Activated naive CD4-positive, alpha-beta T cell treated with anti-CD3 and anti-CD28 coated beads, Interleukin-2, amount 50 U/mL, for 16 hours (primary cell): ENCODE results near the gene MRPL10.

Experiments
- DNase-seq: peaks from one replicate; pipeline ENCODE4 v3.0.0-alpha.2; 2020

MRPL10 gene

DNA sequence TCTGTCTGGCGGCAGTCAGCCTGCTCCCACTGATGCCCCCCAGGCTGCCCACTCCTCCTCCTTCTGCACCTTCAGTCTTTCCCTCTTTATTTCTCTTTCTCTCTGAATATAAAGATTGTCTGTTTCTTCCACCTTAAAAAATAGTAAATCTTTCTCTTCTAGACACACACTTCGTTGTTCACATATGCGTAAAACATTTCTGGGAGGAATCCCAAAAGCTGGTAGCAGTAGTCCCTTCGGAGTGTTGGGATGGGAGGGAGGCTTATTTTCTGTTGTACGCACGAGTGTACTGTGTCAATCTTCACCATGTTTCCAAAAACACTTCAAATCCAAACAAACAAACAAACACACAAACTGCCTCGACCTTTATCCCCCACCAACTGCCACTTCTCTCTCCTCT is 19.6 kb downstream of the MRPL10 start:
- DNase-seq = no peak

DNA sequence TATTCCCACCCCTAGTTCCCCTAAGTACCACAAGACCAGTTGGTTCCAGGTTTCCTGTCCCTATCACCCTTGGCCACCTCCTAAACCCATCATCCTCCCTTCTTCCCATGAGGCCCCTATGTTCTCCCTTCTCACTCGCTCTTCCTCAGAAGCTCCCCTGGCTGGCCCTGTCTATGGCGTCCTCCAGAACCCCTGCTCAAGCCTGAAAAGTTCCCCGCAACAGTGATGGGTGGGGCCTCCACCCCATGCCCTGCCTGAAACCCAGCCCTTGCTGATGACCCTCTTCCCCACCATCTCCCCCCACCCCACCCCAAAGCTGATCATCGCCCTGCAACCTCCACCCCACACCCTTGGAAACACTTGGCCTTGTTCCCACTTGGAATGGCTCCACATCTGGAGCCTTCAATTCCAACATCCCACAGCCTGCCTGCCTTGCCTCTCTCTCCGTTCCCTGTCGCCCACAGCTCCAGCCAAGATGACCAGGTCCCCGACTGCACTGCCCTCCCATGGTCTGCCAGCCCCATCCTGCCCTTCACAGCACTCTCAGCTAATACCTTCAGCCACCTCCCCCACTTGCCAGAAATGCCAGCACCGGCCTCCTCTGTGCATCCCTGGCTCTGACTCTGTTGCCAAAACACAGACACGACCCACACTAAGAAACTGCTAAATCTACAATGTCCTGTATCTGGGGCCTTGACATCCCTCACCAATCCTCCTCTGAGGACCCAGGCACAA is 20.3 kb downstream of the MRPL10 start:
- DNase-seq = no peak

DNA sequence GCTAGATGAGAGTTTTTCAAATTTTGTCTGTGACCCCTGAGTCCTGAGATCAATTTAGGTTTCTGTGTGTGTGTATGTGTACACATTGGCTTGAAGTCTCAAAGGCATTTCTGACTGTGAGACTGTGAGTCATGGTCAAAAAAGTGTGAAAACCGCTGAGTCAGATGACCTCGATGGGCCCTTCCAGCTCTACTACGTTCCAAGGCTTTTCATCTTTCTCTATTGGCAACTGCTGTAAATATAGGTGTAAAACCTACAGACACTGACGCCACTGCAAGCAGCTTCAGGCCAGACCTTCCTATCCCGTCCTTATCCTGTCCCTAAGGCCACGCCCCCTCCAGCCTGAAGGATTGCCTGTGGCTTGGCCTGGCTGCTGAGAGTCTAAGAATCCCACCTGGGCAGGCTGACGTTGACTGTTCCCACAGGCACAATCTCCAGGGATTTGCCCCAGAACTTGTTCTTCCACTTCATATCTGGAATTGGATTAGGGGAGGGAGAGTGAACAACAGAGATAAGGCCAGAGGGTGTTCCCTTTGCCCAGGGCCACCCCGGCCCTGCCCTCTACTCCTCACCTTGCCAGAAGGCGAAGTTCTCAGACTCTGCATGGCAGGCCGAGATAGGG is 21.0 kb downstream of the MRPL10 start:
- DNase-seq = no peak

DNA sequence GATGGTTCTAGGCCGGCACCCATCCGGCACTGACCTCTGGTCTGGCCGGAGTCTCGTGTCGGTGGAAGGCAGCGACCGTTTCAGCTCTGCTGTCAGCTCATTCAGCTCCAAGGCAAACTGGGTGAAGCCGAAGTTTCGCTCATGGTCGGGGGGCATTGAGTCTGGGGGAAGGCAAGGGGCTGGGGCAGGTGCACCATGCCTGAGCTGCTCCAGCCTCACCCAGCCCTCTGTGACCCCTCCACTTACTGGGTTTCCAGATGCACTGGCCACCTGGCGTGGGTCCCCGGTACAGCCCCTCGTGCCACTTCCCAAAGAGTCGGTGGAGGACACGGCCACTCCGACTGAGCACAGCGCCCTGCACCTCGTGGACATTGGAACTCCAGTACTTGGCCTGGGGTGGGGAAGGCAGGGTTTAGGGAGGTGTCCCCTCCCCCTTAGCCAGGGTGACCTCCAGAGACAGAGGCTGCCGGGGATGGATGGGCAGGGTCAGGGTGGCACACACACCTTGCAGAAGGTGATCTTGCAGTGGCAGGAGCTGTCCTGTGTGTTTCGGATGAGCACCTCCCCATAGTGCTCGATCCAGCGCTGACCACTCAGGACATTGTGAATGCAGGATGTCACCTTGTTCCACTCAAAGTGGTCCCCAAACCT is 22.4 kb downstream of the MRPL10 start:
- DNase-seq = no peak

DNA sequence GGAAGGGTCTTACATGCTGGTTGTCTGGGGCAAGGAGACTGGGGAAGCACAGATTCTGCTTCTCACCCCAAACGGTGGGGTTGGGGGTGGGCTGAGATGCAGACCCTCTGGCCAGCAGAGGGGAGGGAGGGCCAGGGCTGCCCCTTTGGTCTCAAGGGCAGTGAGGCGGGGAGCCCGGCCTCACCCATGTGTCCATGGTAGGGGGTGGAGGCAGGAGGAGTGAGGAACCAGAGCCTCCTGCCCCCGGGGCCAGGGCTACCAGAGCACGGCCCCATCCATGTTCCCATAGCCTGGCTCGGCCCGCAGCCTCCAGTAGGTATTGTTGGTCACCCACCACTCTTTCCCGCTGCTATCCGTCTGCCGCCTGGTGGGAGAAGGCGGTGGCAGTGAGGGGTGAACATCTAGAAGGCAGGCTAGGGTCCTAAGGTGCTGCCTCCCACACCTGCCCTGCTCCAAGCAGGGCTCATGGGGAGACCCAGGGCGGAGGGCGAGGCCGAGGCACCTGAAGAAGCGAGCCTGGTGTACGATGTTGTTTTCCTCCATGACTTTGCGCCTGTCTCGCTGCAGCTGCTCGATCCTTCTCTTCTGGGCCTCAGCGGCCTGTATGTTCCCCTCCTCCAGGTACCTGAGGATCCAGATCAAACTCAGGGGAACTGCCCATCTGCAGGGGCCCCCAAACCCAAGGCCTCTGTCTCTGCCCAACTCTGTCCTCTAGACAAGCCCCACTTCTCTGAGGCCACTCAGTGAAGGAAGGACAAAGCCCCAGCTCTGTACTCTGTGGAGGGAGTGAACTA is 23.1 kb downstream of the MRPL10 start:
- no peak for DNase-seq

DNA sequence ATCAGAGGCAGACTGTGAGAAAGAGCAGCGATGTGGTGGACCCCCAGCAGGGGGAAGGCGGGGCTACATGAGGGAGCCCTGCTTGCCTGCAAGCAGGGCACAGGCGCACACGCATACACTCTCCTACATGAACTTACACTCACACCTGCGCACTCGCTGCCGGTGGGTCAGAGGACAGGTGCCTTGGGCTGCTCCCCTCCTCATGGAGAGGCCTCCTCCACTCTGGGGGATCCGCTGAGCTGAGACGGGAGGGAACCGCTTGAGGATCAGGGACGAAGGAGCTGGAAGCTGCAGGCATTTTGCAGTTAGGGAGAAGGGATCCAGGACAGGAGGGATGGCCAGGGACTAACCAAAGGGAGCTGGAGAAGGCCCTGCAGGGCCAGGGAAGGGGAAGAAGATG is 23.9 kb downstream of the MRPL10 start:
- DNase-seq = no peak

DNA sequence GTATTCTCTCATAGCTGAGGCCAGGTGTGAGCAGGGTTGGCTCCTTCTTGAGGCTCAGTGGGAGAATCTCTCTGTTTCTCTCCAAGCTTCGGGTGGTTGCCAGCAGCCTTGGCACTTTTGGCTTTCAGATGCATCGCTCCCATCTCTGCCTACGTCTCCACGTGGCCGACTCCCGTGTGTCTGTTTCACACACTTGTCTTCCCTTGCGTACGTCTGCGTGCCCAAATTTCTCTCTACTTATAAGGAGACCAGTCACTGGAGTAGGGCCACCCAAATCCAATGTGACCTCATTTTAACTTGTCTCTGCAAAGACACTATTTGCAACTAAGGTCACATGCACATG is 24.5 kb downstream of the MRPL10 start:
- DNase-seq = no peak

DNA sequence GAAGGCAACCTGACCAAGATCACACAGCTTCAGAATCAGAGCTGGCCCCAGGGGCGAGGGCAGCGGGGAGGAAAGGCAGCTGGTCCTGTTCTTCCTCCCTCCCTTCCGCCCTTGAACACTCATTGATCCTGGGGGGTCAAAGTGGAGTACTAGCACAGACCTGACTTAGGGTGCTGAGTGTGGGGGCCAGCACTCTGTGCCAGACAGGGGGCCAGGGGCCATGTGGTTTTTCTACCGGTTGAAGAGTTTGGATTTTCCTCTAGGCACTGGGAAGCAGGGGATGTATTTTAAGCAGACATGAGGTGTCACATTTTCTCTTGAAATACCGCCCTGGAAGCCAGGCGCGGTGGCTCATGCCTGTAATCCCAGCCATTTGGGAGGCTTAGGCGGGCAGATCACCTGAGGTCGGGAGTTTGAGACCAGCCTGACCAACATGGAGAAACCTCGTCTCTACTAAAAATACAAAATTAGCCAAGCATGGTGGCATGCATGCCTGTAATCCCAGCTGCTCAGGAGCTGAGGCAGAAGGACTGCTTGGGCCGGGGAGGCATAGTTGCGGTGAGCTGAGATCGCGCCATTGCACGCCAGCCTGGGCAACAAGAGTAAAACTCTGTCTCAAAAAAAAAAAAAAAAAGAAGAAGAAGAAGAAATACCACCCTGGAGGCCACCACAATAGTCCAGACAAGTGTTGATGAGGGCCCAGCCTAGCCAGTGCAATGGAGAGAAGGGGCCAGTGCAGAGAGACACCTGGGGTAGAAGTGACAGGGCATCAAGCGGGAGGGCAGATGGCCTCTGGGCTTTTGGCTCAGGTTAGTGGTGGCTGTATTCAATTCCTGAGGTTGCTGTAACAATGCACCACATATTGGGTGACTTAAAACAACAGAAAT is 25.1 kb downstream of the MRPL10 start:
- DNase-seq = no peak

DNA sequence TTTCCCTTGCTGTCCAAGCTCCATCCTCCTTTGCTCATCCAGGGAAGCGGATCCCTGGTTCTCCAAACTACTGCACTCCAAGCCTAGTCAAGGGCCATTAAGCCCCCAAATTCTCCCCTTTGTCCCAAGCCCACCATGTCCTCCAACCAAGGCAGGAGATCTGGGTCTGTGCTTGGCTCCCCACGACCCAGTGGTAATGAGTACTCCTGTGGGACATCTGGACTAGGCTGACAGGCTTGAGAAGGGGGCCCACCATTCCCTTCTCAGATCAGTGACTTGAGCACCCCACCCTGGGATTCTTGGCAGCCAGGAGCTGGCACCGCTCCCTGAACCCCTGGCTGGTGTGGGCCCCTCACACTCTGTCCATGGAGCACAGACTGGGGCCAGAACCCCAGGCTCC is 26.9 kb downstream of the MRPL10 start:
- no peak for DNase-seq

DNA sequence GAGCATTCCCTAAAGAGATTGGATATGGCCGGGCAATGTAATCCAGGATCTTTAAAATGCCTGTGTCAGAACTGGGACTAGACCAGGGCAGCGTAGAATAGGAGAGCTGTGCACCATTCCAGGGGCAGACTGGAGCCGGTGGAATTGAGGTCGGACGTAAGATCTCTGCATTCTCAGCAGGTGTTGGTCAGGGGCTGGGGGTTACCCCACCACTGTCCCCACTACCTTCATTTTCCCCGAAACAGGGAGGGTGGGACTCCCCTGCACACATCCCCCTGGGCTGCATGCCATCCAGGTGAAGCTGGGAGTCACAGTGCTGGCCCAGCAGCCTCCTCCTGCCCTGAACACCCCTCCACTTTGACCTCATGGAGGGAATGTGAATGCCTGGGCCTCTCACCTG is 27.6 kb downstream of the MRPL10 start:
- no peak for DNase-seq

DNA sequence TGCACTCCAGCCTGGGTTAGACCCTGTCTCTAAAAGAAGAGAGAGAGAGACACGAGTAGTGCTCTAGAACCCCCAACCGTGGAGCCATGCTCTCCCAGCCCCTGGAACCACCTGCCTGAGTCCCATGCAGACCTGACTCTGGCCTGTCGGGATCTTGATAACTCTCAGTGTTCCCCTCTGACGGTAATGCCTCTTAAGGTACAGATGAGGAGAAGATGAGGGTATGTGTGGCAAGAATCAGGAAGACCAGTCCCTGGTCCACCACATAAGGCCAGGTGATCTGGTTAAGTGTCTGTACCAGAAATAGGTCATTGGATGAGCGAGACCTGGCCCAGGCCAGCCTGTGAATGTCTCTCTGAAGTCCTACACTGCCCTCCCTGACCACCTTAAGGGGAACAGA is 28.1 kb downstream of the MRPL10 start:
- DNase-seq = no peak

DNA sequence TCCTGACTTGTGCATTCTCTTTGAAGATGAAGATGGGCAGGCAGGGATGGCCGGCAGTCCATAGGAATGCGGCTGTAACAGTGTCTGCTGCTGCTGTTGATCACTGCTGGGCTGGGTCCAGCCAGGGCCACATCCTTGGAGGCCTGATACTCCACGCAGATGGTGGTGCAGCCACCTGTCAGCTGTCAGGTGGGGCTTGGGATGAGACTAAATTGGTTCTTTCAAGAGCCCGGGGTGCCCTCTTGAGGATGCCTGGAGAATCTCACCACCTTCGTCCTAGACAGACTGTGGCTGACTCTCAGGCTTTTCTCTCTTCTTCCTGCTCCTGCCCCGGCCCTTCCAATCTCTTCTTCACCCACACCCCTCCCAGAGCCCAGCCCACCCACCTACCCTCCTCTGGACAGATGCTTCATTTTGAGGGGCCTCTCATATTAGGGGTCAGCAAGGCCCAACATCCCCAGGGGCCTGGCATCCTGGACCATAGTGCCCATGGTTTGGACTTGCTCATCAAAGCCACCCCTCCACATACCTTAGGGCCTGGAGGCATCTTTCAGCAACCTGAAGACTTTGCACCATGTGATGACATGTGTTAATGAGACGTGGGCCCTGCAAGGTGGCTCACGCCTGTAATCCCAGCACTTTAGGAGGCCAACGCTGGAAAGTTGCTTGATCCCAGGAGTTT is 28.9 kb downstream of the MRPL10 start:
- DNase-seq = peak; percentile 67

DNA sequence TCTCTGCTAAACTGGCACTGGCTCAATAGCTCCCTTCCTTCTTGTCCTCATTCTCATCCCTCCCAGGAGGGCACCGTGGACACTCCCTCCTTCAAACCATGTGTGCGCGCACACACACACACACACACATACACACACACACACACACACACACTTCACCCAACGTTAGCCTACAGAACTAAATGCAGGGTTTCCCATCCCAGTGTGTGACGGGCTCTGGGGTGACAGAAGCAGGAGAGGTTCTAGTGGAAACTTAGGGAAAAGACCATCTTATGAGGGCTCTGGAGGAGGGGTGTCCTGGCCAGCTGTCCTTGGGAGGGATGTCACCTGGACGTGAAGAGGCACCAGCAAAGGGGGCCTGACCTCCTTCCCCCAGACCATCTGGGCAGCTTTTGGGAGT is 29.4 kb downstream of the MRPL10 start:
- DNase-seq = no peak

DNA sequence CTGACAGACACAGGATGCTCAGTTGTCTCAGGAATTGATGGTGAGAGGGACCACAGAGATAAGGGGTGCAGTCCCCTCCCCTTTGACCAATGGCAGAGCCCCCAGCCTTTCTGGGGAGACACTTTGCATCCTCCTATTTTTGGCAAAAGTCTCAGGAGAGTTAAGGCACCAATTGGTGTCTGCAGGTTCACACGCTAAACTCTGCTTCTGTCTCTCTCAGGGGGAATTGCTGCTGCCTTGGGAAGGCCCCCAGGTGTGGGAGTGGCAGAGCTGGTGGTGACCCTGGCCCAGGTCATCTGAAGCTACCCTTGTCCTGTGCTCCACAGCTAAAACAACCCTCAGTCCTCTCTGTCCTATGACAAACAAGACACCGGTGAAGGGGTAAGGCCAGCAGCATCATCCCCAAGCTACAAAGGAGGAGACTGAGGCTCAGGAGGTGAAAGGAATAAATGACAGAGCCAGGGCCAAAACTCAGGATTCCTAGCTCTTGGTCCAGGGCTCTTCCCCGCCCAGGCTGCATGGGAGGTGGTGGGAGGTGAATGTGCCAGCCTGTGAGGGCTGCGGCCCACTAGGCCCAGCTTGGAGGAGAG is 30.1 kb downstream of the MRPL10 start:
- no peak for DNase-seq

DNA sequence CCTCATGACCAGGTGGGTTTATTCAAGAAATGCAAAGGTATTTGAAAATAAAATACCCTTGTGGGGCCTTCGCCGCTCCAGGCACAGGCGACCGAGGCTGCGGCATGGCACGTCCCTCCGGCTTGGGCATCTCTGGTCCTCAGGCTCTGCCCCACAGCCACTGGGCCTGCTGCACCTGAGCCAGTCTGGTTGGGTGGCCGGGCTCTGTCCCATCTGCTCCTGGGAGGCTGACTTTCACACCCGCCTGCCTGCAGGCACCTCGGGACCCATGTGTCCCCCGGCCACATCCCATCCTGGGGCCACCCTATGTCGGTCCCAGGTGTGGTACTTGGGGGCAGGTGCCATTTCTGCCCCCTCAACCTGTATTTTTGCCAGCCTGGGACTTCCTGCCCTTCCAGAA is 30.7 kb downstream of the MRPL10 start:
- DNase-seq = no peak

DNA sequence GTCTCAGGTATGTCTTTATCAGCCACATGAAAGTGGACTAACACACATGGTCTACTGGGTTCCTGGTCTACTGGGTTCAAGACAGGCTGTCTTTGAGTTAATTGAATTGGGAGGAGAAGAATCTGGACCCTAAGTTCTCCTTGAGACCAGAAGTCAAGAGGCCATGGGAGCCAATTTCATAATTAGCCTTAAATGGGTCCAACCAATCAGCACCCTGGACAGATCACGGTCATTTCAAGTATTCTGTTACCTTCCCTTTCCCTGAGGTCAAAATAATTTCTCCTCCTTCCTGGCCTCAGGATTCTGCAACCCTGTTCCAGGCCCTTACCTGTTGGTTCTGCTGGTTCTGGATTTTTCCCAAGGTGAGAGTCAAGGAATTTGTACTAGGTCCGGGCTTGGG is 33.5 kb downstream of the MRPL10 start:
- DNase-seq = no peak

DNA sequence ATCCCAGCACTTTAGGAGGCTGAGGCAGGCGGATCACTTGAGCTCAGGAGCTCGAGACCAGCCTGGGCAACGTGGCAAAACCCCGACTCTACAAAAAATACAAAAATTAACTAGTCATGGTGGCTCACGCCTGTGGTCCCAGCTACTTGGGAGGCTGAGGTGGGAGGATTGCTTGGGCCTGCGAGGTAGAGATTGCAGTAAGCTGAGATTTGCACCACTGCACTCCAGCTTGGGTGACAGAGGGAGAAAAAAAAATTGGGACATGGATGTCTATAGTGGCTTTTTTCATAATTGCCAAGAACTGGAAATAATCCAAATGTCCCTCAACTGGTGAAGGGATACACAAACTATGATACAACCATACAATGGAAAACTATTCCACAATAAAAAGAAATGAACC is 38.4 kb downstream of the MRPL10 start:
- no peak for DNase-seq

DNA sequence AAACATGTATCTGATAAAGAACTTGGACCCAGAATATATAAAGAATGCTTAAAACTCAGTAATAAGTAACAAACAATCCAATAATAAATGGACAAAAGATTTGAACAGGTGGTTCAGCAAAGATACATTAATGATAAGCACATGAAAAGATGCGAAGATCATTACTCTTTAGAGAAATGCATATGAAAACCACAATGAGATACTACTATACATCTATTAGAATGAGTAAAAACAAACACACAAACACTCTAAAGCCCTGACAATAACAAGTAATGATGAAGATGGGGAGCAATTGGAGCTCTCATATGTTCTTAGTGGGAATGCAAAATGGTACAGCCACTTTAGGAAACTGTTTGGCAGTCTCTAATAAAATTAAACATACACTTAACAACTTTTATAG is 38.9 kb downstream of the MRPL10 start:
- DNase-seq = no peak

DNA sequence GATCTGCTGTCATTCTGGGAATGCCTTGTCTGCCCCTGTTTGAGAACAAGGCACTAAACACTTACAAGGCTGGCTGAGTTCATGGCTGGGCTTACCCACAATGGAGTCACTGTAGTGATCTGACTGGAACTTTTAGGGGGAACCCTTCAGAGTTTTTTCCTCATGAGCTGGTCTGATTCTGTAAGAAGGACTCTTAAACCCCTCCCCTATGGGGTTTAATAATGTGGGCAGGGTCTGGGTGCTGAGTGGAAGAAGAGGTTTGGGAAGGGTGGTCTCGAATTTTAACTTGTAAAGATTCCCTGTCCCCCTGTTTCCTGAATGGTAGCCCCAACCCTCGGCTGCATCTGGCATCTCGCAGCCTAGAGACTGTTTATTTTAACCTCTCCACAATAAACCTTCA is 40.3 kb downstream of the MRPL10 start:
- no peak for DNase-seq

DNA sequence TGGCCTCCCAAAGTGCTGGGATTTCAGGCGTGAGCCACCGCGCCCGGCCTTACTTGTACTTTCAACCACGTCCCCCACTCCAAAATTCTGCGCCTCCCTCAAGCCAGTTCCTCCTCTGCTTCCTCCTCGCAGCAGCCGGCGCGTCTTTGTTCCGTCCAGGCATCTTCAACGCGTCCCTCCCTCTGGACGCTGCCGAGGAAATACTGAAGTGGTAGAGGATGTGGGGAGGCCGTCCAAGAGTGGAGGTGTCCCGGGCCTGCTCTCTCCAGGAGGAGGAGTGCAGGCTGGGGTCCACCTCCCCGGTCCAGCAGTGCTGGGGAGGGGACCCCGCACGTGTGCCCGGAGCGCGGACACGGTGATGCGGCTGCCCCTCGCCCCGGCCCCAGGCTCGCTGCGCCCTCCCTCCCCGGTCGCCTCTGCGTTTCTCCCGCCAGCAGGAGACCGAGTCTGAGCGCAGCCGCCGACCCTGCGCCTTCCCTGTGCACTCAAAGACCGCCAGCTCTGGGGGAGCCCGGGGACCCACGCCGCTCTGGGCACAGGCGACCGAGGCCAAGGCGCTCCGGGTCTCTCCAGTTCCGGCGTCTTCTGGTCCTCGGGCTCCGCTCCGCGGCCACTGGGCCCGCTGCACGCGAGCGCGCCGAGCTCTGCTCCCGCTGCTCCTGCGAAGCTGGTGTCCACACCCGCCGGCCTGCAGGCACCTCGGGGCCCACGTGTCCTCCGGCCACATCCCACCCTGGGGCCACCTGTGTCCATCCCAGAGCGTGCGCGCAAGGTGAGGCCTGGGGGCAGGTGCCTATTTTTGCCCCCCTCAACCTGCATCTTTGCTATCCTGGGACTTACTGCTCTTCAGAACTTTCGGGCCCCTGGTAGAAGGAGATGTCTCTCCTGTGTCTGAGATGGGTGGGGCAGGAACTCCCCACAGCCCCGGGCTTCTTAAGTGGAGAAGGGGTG is 41.5 kb downstream of the MRPL10 start:
- DNase-seq = peak; percentile 58
